Activated T-helper 1 cell treated with anti-CD3 and anti-CD28 coated beads, Interleukin-12 subunit alpha, Interleukin-12 subunit beta, Interleukin-2, Interleukin-4 antibody, amounts not matched to agents 30 ng/mL and 10 ng/mL and 1 ng/mL, durations not matched to agents 14 hours and 24 hours and 36 hours (primary cell): Measurements from ENCODE around the gene IFI27L2. TPM values are rescaled to one million over a fixed set of nuclear protein-coding genes. Genes with fewer than 3 reads are reported as not detected.

ENCODE experiments used
- DNase-seq: peaks from one replicate; pipeline ENCODE4 v3.0.0; 2021; ENCODE audit warnings: low spot score
- H3K27ac Mint-ChIP-seq: one replicate; pipeline ENCODE4 v1.8.0; 2021; ENCODE audit warnings: mild to moderate bottlenecking, mixed read lengths
- H3K27me3 Mint-ChIP-seq: one replicate; pipeline ENCODE4 v1.8.0; 2022; ENCODE audit warnings: mild to moderate bottlenecking, moderate library complexity, mixed read lengths; ENCODE audit not compliant: insufficient read depth
- H3K36me3 Mint-ChIP-seq: one replicate; pipeline ENCODE4 v1.8.0; 2021; ENCODE audit warnings: low read depth, mixed read lengths
- H3K4me1 Mint-ChIP-seq: one replicate; pipeline ENCODE4 v1.8.0; 2021; ENCODE audit warnings: low read depth, mixed read lengths
- H3K4me3 Mint-ChIP-seq: one replicate; pipeline ENCODE4 v1.8.0; 2021; ENCODE audit warnings: mild to moderate bottlenecking, moderate library complexity, mixed read lengths
- H3K9me3 Mint-ChIP-seq: one replicate; pipeline ENCODE4 v1.8.0; 2021; ENCODE audit warnings: mixed read lengths
- intact Hi-C: fragments of 100-400 bp; cut with micrococcal nuclease; formaldehyde crosslinking; loops from one replicate; pipeline ENCODE4 v1.15.1; 2024
- total RNA-seq: library from RNA; stranded (reverse); gene quantifications from 2 replicates; pipeline ENCODE4 v1.2.3, GENCODE V29; 2022

Gene IFI27L2
- total RNA-seq, 1 donor from 2014 or later, result 33.5 TPM

DNA sequence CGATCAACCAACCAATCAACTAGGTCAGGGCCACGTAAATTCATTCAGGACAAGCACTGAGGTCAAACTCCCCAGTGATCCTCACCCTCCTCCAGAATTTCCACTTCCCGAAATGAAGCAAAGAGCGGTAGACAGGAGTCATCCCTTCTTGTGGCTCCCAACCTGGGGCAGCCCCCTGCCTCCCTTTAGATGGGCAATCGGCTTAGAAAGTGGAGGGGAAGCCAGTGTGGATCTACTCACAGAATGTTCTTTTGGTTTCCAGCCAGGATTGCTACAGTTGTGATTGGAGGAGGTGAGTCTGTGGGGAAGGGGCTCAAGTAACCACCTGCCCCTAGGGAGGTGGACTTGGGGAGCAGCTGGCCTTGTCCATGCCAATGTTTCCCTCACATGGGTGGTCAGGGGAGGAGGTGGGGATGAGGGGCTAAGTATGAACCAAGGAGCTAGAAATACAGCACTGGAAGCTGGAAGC, 14.8 kb downstream of the IFI27L2 start:
- peaks cover 2% of the 10 kb centered on the region for H3K27me3 Mint-ChIP-seq
- no peak overlapping the region for H3K4me3 Mint-ChIP-seq
- DNase-seq, result no peak
- no peak overlapping the region for H3K27ac Mint-ChIP-seq
- H3K36me3 Mint-ChIP-seq, result no peaks in the 10 kb centered on the region
- peaks cover 20% of the 10 kb centered on the region for H3K4me1 Mint-ChIP-seq
- intact Hi-C loops, result no loop called here
- peaks cover 1% of the 10 kb centered on the region for H3K9me3 Mint-ChIP-seq

DNA sequence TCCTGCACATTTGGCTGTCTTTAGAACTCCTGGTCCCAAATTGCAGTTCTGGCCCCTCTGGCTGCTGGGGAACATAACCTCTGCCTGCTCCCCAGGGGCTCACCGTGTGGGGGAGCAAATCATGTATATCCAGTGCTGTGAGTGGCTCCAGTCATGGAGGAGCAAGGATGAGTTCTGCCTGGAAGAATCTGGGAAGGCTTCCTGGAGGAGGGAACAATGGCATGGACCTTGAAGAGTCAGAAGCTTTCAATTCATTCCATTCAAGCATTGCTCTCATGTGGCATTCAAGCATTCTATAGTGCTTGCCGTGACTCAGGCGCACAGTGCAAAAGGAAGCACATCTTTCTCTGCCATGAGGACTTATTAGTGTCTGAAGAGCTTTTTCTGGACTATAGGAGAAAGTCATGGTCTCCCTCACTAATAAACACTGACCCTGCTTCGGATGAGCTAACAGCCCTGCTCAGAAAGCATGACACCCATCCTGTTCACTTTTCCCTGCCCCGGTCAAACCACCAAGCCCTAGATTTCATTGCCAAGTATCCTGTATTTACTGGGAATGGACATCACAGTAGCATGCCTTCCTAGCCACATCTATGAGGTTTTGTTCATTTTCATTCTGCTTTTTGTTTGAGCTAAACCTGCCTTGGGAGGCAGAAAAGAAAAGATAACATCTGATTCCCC, 15.4 kb downstream of the IFI27L2 start:
- DNase-seq, result no peak
- Mint-ChIP-seq H3K4me3 (no peak overlapping the region), H3K27ac (no peak overlapping the region), H3K27me3 (peaks cover 2% of the 10 kb centered on the region), H3K9me3 (no peaks in the 10 kb centered on the region), H3K4me1 (peaks cover 20% of the 10 kb centered on the region), H3K36me3 (no peaks in the 10 kb centered on the region)
- intact Hi-C loops, result no loop called here

DNA sequence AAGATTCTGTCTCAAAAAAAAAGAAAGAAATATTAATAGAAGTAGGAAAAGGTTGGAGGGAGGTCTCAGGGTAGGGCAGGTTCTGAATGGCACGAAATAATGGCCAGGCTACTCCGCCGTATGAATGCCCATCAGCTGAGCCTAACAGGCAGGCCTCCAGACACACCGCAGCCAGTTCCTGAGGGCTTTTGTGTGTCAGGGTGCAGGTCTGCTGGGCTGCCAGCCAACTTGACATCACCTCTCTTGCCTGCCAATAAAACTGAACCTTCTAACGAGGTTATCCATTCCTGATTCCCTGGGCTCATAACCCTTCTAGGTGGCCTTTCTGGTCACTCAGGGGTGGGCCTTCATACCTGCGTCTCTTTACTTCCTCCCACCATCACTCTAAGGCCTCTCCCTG, 15.9 kb downstream of the IFI27L2 start:
- Mint-ChIP-seq H3K27me3 (peaks cover 2% of the 10 kb centered on the region), H3K27ac (no peak overlapping the region), H3K9me3 (no peaks in the 10 kb centered on the region), H3K36me3 (no peaks in the 10 kb centered on the region), H3K4me1 (peaks cover 20% of the 10 kb centered on the region), H3K4me3 (no peak overlapping the region)
- intact Hi-C loops, result no loop called here
- DNase-seq, result no peak

DNA sequence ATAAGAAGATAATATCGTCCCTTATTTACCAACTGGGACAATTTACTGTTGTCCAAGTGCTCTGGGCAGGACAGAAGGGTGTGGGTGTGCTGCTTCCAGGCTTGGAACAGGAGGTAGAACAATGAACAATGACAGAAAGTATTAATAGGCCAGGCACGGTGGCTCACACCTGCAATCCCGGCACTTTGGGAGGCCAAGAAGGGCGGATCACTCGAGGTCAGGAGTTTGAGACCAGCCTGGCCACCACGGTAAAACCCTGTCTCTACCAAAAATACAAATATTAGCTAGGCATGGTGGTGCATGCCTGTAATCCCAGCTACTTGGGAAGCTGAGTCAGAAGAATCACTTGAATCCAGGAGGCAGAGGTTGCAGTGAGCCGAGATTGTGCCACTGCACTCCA, 16.3 kb downstream of the IFI27L2 start:
- Mint-ChIP-seq H3K4me3 (no peak overlapping the region), H3K9me3 (no peaks in the 10 kb centered on the region), H3K36me3 (no peaks in the 10 kb centered on the region), H3K27ac (no peak overlapping the region), H3K27me3 (peaks cover 2% of the 10 kb centered on the region), H3K4me1 (peaks cover 20% of the 10 kb centered on the region)
- DNase-seq, result no peak
- intact Hi-C loops, result no loop called here

DNA sequence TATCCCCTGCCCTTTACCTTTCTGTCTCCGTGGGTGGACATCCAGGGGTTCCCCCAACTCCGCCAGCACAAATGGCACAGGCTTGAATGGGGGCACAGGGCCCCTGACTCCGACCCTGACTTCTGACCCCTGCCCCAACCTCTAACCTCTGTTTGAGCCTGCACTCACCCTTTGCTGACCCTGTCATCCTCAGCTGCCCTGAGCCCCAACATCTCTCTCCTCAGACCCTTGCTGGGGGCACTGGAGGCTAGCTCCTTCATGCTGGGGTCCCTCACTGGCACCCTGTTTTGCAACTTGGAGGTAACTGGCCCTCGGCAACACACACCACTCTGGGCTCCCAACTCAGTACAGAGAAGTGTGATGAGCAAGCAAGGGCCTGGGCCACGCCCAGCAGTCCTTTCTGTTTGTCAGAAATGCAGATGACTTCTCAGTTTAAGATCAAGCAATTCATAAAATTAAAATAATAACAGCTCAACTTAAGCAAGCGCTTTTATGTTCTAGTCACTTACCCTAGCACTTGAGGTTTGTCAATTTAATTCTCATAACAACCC, 16.8 kb downstream of the IFI27L2 start:
- H3K9me3 Mint-ChIP-seq, result no peaks in the 10 kb centered on the region
- intact Hi-C loops, result no loop called here
- H3K4me1 Mint-ChIP-seq, result peaks cover 16% of the 10 kb centered on the region
- no peak for DNase-seq
- no peak overlapping the region for H3K27ac Mint-ChIP-seq
- no peaks in the 10 kb centered on the region for H3K36me3 Mint-ChIP-seq
- H3K27me3 Mint-ChIP-seq, result peaks cover 2% of the 10 kb centered on the region
- peak overlapping the region; percentile 55 for H3K4me3 Mint-ChIP-seq

DNA sequence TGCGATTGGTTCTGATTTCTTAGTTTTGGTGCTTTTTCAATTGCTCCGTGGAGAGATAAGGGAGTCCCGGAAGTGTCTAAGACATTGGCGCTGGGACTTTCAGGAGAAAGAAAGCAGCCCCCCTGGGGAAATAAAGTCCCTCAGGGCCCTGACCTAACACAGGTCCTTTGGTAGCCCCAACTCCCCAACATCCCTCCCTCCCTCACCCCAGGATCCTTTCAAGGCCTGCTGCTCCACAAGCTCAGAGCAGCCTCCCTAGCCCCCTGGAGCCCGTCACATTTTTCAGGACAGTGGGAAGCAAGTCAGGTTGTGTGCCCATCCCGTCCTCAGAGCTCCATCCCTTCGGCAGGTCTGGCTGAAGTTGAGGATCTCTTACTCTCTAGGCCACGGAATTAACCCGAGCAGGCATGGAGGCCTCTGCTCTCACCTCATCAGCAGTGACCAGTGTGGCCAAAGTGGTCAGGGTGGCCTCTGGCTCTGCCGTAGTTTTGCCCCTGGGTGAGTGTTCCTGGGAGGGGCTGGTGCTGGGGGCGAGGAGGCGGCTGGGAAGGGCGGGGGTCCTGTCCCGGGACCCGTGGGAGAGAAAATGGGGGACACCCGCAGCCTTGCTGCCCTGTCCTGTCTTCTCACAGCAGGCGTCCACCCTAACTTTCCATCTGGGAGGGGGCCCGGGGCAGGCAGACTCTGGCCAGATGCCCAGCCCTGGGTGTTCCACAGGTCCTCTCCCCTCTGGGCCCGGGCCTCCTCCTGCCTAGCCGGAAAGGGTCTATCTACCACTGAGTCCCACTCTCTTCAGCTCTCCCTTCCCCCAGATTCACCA, 17.9 kb downstream of the IFI27L2 start:
- peak overlapping the region; percentile 49 for H3K4me3 Mint-ChIP-seq
- H3K27ac Mint-ChIP-seq, result no peak overlapping the region

DNA sequence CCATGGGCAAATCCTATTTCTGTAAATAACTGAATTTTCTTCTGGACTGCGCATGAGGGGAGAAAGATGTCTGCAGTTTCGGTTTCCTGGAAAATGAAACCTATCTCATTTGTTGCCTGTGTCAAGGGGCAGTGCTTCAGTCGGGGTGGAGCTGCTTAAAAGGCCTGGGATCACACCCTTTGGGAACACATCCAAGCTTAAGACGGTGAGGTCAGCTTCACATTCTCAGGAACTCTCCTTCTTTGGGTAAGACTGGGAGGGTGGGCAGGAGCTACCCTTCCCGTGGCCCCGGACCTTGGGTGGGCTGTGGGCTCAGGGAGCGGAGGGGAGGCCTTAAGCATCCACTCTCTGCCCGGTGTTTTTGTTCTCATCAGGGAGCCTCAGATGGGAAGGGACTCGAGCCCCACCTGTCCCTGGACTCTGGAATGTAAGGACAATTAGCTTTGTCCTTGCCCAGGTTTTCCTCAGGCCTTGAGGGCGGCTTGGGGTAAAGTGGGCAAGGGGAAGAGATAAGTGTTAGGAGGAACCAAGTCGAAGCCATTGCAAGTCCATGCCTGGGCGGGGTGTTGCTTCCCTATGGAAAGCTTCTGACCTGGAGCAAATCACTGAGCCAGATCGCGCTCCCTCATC, 18.7 kb downstream of the IFI27L2 start, which contains the start of gene IFI27:
Gene IFI27, plus strand, starts transcription at position 185 of the 630 bp plus-strand sequence.
- peaks cover 15% of the 10 kb centered on the region for H3K4me1 Mint-ChIP-seq
- peaks cover 2% of the 10 kb centered on the region for H3K27me3 Mint-ChIP-seq
- intact Hi-C loops, result no loop called here
- H3K4me3 Mint-ChIP-seq, result peak within 1 kb of the TSS; percentile 49
- peak within 1 kb of the TSS; percentile 66 for H3K27ac Mint-ChIP-seq
- no peak for DNase-seq
- H3K36me3 Mint-ChIP-seq, result no peaks in the 10 kb centered on the region
- no peaks in the 10 kb centered on the region for H3K9me3 Mint-ChIP-seq

More for the DNA sequence above, 17.9 kb downstream of the IFI27L2 start:
- no peaks in the 10 kb centered on the region for H3K9me3 Mint-ChIP-seq
- peaks cover 15% of the 10 kb centered on the region for H3K4me1 Mint-ChIP-seq
- H3K36me3 Mint-ChIP-seq, result no peaks in the 10 kb centered on the region
- peaks cover 2% of the 10 kb centered on the region for H3K27me3 Mint-ChIP-seq
- intact Hi-C loops, result no loop called here
- DNase-seq, result no peak

DNA sequence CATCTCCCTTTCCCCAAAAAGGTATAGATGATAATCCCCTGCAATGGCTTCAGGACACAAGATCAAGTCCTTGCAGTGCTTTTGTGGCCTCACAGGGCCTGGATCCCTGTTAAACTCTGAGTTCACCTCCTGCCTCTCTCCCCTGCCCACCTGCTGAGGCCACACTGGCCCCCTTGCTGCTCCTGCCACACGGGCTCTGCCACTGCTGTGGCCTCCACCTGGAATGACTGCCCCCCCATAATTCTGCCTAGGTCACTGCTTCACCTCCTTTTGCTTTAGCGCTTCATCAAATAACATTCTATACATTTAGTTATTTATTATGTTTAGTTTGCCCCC, 19.5 kb downstream of the IFI27L2 start:
- peaks cover 2% of the 10 kb centered on the region for H3K27me3 Mint-ChIP-seq
- H3K4me3 Mint-ChIP-seq, result no peak overlapping the region
- no peak for DNase-seq
- H3K36me3 Mint-ChIP-seq, result no peaks in the 10 kb centered on the region
- intact Hi-C loops, result no loop called here
- H3K27ac Mint-ChIP-seq, result no peak overlapping the region
- peaks cover 15% of the 10 kb centered on the region for H3K4me1 Mint-ChIP-seq
- H3K9me3 Mint-ChIP-seq, result no peaks in the 10 kb centered on the region

DNA sequence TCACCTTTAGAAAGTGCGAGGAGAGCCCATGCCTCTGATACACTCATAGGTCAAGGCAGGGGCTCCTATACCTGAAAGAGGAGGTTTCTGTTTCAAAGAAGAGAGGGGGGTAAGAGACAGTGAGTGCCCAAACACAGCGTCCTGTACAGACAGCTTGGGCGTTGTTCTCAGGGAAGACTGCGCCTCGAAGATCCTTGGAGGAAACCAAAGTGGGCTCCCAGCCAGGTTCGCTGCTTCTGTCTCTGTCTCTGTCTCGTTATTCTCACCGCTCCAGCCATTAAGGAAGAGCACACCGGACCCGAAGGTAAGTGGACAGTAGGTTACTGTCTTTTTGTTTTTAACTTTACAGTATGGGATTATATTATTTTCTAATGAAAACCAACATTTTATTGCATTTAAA, 24.7 kb downstream of the IFI27L2 start:
- no peak for DNase-seq
- H3K4me3 Mint-ChIP-seq, result no peak overlapping the region
- intact Hi-C loops, result no loop called here
- H3K27me3 Mint-ChIP-seq, result no peaks in the 10 kb centered on the region
- H3K9me3 Mint-ChIP-seq, result no peaks in the 10 kb centered on the region
- no peak overlapping the region for H3K27ac Mint-ChIP-seq
- no peaks in the 10 kb centered on the region for H3K4me1 Mint-ChIP-seq
- H3K36me3 Mint-ChIP-seq, result no peaks in the 10 kb centered on the region

DNA sequence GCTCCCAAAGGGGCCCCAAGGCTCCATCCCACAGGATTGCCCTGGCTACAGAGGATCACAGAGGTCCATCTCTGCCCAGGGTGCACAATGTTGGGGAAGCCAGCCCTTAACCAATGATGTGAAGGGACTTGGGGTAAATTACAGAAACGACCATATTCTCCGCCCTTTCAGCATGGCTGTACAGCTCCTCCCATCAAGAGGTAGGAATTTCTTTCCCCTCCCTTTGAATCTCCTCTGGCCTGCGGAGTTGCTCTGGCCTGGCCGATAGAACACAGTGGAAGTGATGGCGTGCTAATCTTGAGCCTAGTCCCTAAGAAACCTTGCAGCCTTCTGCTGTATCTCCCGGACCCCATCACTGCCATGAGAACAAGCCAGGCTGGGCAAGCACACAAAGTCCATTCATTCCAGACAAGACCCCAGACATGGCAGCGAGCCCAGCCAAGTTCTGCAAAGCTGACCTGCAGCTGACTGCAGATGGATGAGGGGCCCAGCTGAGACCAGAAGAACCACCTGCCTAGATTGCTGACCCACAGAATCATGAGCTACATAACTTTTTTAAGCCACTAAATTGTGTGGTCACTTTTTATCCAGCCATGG, 25.8 kb downstream of the IFI27L2 start:
- DNase-seq, result no peak
- Mint-ChIP-seq H3K27ac (no peak overlapping the region), H3K36me3 (no peaks in the 10 kb centered on the region), H3K27me3 (no peaks in the 10 kb centered on the region), H3K9me3 (no peaks in the 10 kb centered on the region), H3K4me3 (no peak overlapping the region), H3K4me1 (no peaks in the 10 kb centered on the region)
- intact Hi-C loops, result no loop called here

DNA sequence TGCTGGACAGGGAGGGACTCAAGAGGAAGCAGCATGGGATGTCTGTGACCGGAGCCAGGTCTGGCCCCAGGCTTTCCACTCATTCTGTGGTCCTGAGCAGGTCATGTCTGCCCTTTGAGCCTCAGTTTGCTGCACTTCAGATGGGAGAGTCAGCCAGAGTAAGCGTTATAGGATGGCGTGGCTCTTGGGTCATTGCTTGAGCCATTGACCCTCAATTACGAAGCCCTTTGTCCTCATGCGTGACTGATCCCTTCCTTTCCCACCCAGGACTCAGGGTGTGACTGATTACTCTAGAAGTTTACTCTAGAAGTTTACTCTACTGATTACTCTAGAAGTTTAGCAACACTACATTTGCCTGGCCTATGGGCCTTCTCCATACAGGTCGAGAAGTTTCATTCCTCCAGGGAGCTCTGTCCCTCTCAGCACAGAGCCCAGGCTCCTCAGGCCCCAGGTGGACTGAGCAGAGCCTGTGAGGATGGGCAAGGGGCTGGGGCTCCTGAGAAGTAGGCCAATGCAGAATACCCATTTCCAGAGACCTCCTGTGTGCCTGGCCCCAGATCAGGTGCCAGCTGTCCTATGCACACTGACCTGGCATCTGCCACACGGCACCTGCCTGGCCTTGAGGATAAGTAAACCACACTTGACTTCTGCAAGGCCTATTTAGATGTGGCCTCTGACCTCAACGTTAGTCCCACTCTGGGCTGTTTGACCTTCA, 26.5 kb downstream of the IFI27L2 start:
- no peaks in the 10 kb centered on the region for H3K27me3 Mint-ChIP-seq
- H3K4me1 Mint-ChIP-seq, result no peaks in the 10 kb centered on the region
- H3K4me3 Mint-ChIP-seq, result no peak overlapping the region
- DNase-seq, result no peak
- no peaks in the 10 kb centered on the region for H3K36me3 Mint-ChIP-seq
- intact Hi-C loops, result no loop called here
- H3K9me3 Mint-ChIP-seq, result no peaks in the 10 kb centered on the region
- no peak overlapping the region for H3K27ac Mint-ChIP-seq

DNA sequence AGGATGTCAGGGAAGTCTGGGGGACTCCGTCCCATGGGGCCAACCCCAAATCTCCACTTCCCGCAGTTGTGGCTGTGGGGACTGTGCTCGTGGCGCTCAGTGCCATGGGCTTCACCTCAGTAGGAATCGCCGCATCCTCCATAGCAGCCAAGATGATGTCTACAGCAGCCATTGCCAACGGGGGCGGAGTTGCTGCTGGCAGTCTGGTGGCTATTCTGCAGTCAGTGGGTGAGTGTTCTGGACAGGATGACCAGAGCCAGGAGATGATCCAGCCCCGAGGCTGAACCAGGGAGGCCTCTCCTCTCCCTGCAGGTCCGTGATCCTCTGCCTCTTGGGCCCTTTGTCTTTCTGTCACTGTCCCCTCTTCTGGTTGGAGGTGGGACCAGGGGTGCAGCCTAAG, 27.7 kb downstream of the IFI27L2 start:
- intact Hi-C loops, result no loop called here
- Mint-ChIP-seq H3K4me3 (no peak overlapping the region), H3K9me3 (no peaks in the 10 kb centered on the region), H3K4me1 (no peaks in the 10 kb centered on the region), H3K27me3 (no peaks in the 10 kb centered on the region), H3K36me3 (peaks cover 2% of the 10 kb centered on the region), H3K27ac (no peak overlapping the region)
- no peak for DNase-seq
